SKM-1 treated with dmso at 0.1 percent for 144 hours (cell line): ENCODE results near the gene SLC22A16.
A peak's percentile ranks its signal among the peaks of the same experiment; 100 is the strongest.
"Not testable (repeated sequence)": the region's sequence is repeated elsewhere in the genome, so short reads cannot be mapped to it uniquely, and the experiment has no call there.

Source experiments
- DNase-seq: peaks from one replicate; lab custom pipeline; 2025; ENCODE audit not compliant: unreplicated experiment; lab: John Stamatoyannopoulos, UW

SLC22A16 gene, protein sequence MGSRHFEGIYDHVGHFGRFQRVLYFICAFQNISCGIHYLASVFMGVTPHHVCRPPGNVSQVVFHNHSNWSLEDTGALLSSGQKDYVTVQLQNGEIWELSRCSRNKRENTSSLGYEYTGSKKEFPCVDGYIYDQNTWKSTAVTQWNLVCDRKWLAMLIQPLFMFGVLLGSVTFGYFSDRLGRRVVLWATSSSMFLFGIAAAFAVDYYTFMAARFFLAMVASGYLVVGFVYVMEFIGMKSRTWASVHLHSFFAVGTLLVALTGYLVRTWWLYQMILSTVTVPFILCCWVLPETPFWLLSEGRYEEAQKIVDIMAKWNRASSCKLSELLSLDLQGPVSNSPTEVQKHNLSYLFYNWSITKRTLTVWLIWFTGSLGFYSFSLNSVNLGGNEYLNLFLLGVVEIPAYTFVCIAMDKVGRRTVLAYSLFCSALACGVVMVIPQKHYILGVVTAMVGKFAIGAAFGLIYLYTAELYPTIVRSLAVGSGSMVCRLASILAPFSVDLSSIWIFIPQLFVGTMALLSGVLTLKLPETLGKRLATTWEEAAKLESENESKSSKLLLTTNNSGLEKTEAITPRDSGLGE

DNA sequence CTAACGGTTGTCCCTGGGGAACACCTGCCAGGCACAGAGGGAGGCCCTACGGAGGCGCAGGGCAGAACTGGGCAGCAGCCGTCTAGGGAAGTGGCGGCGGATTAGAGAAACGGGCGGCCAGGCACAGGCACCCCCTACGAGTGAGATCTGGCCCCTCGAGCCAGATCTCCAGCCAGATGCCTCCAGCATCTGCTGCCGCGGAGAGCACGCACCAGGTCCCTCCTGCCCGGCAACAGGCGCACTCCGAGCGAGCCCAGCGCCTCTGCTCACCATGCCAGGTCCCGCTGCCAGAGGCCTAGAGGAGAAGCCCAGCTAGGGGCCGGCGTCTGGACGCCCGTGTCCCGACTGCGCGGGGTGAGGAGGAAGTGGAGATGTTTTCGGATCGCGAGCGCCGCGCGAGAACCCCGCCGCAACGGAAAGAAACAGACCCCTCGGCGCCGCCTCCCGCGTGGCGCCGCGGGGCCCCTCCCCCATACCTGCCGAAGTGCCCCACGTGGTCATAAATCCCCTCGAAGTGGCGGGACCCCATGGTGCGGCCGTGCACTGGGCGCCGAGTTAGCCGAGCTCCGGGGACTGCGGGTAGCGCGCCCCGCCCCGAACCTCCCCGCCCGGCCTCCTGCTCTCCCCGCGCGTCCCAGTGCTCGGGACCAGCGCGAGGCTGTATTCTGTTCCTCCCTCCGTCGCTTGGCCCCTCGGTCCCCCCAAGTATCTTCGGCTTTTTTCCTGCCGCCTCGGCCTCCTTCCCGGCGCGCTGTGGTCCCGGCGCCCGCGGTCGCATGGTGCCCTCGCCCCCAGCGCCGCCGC lies at the start of gene SLC22A16:
SLC22A16 (minus strand) TSS at position 568 of the 804 bp plus-strand sequence; CDS start at position 529, 39 bp downstream.
- DNase-seq, result no peak

DNA sequence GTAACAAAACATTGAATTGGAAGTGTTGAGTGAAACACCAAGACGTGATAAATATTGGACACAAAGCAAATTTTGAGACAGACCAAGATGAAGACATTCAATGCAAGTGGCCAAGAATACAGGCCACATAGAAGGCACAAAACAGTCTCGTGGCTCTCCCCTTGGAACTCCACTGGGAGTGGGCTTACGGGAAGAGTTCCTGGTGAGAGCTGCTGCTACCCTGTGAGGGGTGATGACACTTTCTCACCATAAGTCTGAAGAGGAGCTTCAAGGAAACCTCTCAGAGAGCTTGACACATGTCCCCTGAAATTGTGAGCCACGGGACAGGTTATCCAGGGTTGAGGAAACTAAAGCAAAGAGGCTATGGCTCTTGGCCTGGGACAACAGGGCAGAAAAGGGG lies 48.6 kb upstream of the SLC22A16 start:
- DNase-seq, result no peak

DNA sequence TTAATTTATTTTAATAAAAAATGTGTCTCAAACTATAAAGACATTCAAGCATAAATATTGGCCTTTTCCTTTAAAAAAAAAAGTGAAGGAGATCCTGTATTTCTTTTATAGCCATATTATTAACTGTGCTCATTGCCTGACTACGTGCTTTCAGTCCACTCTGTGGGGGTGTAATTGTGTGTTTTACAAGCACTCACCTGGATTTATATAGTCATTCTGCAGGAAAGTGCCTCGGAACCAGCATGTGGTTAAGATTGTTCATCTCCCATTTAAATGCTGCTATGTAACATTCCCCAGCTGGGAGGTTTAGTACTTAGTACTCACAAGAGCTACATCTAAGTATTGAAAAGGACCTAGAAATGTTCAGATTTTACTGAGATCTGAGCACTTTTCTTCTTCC lies 47.9 kb upstream of the SLC22A16 start:
- no peak for DNase-seq

DNA sequence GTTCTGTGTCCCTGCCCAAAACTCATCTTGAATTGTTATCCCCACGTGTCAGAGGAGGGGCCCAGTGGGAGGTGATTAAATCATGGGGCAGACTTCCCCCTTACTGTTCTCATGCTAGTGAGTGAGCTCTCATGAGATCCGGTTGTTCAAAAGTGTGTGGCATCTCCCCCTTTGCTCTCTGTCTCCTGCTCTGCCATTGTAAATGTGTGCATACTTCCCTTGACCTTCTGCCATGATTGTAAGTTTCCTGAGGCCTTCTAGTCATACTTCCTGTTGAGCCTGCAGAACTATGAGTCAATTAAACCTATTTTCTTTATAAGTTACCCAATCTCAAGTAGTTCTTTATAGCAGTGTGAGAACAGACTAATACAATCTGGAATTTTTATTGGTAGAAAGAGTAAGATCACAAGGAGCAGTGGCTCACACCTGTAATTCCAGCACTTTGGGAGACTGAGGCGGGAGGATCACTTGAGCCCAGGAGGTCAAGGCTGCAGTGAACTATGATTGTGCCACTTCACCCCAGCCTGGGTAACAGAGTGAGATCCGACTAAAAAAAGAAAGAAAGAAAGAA lies 47.1 kb upstream of the SLC22A16 start:
- no peak for DNase-seq

DNA sequence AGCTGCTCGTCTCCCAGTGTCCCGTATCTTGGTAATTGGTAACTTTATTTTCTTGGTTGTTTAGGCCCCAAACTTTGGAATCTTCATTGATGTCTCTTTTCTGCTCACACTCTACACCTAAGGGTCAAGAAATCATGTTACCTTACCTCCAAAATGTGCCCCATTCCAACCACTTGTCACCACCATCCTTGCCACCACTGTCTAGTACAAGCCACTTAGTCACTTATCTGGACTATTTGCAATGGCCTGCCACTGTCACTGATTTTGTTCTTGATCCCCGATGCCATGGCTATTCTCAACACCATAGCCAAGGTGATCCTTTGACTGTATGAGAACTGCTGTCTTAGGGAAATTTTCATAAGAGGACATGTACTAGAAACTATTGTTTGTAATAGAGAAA lies 46.0 kb upstream of the SLC22A16 start:
- no peak for DNase-seq

DNA sequence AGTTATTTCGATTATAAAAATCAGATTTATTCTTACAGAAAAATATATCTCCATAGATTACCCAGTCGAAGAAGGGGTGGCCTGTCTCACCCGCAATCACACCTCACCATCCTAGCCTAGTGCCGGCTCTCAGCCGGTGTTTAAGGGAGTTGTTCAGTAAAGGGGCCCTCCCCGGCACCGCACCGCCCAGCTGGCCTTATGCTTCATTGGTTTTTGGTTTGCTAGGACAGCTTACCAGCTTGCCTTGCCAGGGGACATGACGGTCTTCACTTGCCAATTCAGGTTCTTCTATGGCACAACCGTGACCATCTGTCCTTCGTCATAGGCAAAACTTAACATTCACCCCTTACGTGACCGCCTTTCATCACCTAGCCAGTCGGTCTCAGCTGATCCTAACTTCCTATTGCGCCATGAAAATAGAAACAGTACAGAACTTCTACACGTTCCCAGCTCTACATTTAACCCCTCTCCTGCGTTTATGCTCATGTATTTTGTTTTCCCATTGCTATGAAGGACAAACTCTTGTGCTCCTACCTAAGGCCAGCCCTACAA lies 44.7 kb upstream of the SLC22A16 start:
- DNase-seq, result no peak

DNA sequence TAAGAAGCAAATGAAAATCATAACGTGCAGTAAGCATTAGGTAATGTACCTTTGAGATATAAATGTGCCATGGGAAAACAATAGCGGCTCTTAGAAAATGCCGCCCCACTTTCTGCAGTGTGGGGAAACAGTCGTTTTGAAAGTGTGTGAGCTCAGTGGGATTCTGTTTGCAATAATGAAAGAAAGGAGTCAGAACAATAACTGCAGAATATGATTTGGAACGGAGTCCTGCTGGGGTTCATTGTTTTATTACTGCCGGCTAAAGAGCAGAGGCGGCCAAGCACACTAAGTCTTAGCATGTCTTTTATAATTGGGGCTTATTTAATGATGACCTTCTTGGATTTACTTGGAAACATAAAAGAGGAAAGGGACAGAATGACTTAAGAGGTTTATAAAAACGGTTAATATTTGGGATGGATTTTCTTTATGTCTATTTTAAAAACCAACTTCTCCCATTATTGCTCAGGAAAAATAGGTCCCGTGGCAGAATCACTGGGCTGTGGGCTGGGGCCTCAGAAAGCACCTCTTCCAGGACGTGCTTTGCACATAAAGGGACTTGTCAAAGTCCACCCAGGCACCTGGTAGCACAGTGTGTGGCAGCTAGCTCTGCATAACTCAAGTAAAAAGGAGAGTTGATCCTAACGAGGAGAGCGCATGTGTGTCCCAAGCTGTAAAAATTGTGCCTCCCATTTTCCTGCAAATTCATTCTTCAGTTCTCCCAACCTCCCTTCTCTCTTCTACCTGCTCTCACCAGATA lies 44.0 kb upstream of the SLC22A16 start:
- DNase-seq, result no peak

DNA sequence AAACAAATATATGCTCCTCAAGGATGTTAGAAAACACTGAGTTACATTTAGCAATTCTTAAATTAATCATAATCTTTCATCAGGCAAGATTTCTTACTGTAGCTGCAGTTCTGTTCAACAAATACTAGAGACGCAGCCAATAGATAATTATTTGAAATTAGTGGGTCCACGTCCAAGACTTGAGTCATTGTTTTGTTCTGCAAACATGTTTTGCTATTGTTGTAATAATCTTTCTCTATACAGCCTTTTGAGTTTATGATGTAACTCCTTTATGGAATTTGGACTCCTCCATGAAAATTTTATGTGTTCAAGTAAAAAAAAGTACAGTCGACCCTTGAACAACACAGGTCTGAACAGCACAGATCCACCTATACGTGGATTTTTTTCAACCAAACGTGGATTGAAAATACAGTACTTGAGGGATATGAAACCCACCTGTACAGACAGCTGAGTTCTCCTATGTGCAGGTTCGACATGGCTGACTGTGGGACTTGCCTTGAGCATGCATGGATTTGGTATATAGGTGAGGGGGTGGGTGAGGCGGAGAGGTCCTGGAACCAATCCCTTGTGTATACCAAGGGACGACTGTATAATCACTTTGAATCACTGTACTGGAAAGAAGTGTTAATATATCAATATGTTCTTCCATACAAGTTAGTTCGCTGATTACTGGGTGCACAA lies 41.3 kb upstream of the SLC22A16 start:
- DNase-seq, result no peak

DNA sequence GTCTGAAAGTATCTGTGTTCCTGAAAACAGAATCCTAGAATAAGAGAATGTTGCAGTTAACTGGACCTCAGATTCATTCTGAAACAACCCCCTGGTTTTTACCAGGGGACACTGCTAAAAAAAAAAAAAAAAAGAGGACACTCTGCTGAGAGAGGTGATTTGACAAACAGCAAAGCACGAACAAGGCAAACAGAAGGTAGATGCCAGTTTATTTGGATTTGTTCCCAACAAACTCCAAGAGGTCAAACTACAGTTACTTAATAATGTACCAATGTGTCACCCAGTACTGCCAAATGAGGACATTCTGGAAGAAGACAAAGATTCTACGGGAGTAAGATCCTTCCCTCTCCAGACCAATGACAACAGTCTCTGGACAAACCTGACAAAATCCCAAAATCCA lies 40.6 kb upstream of the SLC22A16 start:
- no peak for DNase-seq

DNA sequence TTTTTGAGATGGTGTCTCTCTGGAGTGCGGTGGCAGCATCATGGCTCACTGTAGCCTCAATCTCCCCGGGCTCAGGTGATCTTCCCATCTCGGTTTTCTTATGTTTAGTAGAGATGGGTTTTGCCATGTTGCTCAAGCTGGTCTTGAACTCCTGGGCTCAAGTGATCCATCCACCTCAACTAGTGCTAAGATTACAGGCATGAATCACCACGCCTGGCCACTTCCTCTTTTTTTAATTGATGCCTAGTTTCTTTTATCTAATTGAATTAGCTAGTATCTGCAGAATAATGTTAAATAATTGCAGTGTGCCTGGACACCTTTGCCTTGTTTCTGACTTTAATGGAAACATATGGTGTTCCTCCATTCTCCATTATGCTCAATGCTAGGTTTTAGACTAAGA lies 38.4 kb upstream of the SLC22A16 start:
- DNase-seq, result no peak

DNA sequence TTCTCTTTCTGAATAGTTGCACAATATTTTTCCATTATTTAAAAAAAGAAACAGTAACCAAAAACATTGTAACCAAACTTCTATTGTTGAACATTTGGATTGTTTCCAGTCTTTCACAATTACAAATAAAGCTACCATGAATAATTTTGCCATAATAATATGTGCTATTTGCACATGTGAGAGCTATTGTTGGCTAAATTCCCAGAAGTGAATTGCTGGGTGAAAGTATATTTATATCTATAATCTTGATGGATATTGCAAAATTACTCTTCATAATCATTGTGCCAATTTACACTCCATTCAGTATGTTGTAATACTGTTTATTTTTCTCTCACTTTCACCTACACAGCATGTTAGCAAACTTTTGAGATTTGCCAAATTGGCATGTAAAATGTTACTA lies 36.6 kb upstream of the SLC22A16 start:
- no peak for DNase-seq

DNA sequence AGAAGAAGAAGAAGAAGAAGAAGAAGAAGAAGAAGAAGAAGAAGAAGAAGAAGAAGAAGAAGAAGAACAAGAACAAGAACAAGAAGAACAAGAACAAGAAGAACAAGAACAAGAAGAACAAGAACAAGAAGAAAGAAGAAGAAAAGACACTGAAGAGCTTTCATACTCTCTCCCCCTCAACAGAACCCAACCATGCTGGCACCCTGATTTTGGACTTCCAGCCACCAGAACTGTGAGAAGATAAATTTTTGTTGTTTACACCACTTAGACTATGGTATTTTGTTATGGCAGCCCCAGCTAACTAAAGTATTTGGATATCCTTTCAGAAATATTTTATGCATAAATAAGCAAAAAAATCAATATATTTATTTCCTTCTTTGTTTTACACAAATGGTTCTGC lies 36.1 kb upstream of the SLC22A16 start:
- DNase-seq, result not testable (repeated sequence)

DNA sequence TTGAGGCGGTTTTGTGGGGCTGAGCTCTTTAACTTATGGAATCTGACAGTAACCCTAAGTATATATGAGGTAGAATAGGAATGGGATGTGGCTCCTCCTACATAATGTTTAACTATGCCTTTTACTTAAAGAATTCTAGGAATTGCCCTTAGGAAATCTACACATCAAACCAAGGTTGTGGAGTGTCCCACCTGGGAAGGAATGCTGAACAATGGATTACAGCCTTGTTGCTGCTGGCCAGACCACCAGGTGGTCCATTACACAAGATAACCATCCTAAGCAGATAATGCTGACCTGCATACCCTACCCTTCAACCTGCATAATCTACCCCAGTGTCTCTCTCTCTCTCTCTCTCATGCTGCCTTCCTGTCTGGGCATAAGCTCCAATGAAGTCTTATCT lies 35.0 kb upstream of the SLC22A16 start:
- no peak for DNase-seq

DNA sequence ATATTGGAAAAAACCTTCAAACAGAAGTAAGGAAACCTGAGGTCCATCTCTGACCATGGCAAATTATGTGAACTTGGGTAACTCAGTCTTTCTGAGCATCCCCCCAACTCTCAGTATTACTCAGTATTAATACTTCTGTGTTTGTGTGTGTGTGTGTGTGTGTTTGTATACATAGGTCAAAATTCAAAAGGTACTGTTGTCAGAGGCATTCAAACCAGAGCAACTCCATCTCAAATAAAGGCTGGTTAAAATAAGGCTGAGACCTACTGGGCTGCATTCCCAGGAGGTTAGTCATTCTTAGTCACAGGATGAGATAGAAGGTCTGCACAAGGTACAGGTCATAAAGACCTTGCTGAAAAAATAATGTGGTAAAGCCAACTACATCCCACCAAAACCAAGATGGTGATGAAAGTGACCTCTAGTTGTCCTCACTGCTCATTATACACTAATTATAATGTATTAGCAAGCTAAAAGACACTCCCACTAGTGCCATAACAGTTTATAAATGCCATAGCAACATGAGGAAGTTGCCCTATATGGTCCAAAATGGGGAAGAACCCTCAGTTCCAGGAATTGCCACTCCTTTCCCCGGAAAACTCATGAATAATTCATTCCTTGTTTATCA lies 33.3 kb upstream of the SLC22A16 start:
- DNase-seq, result no peak

DNA sequence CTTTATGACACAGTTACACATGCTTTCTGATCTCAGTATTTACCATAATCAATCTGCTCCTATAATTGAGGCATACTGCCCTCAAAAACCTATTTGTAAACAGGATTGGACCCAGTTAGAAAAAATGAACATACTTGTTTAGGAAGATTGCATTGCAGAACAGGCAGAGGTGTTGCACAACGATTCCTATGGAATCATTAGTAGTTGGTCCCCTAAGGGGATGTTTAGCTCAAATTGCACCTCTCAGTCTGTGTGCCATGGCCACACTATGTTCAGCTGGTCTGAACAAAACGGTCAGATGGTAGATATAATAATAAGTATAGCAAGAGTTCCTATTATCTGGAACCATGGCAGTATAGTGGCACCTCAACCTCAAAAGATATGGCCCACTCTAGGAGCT lies 28.5 kb upstream of the SLC22A16 start:
- DNase-seq, result not testable (repeated sequence)

DNA sequence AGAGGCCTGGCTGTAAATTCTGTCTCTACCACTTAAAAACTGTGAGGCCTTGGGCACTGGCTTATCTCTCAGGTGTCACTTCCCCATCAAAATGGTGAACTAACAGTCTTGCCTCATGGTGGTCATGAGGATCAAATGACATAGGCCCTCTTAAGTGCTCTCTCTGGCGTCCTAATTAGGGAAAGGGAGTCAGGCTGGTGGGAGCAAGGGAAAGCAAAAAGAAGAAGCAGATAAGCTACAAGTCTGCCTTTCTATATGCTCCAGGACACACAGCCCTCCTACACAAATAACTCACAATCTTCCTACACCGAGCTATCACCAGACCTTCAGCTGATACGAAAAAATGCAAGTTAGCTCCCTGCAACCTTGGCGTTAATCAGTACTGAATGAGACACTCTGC lies 19.5 kb upstream of the SLC22A16 start:
- DNase-seq, result peak; percentile 19

DNA sequence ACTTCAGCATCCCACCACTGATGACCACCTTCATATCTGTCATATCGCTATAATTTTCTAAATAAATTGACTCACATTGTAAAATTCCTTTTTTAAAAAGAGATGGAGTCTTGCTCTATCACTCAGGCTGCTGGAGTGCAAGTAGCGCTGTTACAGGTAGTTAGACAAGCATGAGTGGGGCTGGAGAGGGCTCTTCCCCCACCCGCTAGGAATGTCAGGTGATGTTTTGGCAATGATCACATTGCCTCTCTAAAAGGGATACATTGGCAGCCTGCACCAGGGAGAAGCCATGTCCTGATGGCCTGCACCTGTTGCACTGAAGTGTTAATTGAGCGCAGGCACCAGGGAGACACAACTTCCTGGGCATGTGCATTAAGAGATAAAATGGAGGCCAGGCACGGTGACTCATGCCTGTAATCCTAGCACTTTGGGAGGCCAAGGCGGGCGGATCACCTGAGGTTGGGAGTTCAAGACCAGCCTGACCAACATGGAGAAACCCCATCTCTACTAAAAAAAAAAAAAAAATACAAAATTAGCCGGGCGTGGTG lies 16.9 kb upstream of the SLC22A16 start:
- DNase-seq, result no peak

DNA sequence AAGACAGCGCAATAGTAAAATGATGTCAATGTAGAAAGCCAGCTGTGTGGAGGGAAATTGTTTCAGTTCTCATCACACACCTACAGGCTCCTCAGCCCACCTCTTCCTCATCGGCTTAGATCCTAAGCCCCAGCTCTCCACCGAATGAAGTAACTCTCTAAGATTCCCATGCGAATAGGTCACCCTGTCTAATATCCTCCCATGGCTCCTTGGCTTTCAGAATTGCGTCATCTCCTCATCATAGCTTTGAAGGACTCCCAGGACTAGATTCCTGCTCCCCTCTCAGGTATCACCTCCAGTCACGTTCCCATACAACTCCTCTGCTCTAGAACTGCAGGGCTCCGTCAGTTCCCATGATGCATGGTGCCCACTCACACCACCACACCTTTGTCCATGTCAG lies 16.2 kb upstream of the SLC22A16 start:
- no peak for DNase-seq

DNA sequence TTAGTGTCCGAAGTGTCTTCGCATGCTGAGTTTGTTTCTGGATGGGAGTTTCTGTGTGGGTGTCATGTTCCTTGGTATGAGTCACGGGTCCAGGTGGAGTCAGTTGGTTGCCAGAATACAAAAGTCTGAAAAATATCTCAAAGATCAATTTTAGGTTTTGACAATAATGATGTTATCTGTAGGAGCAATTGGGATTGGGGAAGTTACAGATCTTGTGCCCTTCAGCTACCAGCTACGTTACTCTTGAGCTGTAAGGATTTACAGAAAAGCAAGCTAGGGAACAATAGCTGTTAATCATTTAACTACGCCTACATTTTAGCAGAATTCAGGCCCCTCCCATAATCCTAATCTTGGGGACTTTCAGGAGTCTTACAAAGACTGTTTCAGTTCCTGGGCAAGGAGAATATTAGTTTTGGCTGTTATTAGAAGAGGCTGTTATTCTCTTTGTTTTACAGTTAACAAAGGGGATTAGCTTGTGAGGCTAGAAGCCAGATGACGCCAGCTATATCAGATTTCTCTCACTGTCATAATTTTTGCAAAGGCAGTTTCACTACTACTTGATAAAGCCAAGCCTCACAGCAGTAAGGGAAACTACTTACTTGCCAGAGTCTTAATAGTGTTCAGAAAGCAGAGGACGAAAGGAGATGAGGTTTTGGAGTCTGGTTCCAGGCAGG lies 15.4 kb upstream of the SLC22A16 start:
- no peak for DNase-seq
